ENCODE results near the gene CBFB.
"Not testable (repeated sequence)": the region's sequence is repeated elsewhere in the genome, so short reads cannot be mapped to it uniquely, and the experiment has no call there.

Gene CBFB

GRCh38 chr16:67028696-67029253 lies at the start of gene CBFB:
Gene CBFB (plus strand): TSS chr16:67029149. CDS start chr16:67029408, 259 bp downstream.
- DNase-seq (ENCODE audit: low spot score) = peak; percentile 95

DNA sequence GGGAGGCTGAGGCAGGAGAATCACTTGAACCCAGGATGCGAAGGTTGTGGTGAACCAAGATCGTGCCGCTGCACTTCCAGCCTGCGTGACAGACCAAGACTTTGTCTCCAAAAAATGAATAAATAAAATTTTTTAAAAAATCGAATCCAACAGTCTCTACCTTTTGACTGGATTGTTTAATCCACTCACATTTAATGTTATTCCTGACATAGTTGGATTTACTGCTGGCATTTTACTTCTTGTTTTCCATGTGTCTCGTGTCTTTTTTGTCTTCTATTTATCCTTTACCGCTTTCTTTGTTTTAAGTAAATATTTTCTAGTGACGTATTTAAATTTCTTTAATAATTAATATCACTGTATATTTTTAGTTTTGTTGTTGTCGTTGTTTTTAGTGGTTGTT lies 45.9 kb upstream of the CBFB start:
- no peak for DNase-seq (ENCODE audit: low spot score)

DNA sequence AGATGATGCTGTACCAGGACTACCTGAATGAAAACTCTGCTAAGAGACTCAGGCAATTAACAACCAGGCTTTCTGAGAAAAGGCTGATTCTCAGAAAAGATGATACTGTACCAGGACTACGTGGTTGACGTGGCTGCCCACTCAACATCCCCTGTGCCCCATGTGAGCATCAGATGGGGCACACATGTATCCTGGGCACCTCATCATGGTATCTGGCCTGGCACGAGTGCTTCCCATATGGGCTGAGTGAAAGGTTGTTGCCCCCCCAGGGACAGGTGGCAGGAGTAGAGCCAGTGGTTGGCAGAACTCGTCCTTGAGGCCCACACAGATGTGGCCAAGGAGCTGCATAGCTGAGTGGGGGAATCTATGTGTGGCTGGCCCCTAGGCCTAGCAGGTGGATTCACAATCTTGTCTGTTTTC lies 44.0 kb upstream of the CBFB start:
- DNase-seq (ENCODE audit: low spot score) = no peak

GRCh38 chr16:66986559-66986958 lies 42.4 kb upstream of the CBFB start:
- no peak for DNase-seq (ENCODE audit: low spot score)

- peak; percentile 95 for DNase-seq (ENCODE audit: low spot score)
Observed at GRCh38 chr16:66988197-66988788, 40.7 kb upstream of the CBFB start, which contains the start of gene CES4A. Gene CES4A (plus strand): TSS chr16:66988589. CDS start chr16:66988773, 184 bp downstream.

DNA sequence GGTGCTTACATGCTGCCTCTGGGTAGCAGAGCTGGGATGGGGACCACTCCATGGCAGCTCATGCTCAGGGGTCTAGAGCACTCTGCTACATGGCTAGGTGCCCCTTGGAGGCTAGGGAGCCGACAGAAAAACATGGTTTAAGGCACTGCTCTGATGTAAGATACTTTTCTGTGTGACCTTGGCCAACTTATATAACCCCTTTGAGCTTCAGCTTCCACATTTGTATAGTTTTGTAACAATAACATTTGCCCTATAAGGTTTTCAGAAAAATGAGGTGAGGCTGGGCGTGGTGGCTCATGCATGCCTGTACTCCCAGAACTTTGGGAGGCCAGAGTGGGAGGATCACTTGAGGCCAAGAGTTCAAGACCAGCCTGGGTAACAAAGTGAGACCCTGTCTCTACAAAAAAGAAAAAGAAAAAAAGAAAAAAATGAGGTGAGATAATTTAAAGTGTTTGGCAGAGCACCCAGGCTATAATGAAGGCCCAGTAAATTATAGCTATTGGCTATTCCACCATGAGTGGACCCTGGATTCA lies 37.3 kb upstream of the CBFB start:
- DNase-seq (ENCODE audit: low spot score) = no peak

- not testable (repeated sequence) for DNase-seq (ENCODE audit: low spot score)
Observed at GRCh38 chr16:66993558-66993957, 35.4 kb upstream of the CBFB start.

DNA sequence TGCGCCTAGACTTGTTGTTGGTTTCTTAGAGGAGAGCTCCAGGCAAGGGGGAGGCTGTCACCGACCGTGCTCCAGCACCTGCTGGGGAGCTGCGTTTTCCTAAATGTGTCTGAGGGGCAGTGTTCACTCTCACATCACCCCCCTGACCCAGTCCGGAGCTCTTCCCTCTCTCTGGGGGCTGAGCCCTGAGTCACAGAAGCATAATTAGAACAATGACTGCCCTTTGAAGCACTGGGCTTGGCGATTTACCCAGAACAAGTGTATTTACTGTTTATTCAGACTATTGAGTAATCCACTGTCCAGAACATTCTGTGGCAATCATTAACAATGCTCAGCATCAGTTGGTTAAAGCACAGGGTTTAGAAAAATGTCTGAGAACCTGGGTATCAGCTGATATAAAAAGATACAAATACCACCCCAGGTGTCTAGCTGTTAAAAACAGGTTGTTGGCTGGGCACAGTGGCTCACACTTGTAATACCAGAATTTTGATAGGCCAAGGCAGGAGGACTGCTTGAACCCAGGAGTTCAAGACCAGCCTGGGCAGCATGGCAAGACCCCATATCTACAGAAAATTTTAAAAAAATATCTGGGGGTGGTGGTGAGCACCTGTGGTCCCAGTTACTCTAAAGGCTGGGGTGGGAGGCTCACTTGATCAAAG lies 32.5 kb upstream of the CBFB start:
- DNase-seq (ENCODE audit: low spot score) = peak; percentile 87

- no peak for DNase-seq (ENCODE audit: low spot score)
Observed at GRCh38 chr16:66996983-66997358, 32.0 kb upstream of the CBFB start.

- no peak for DNase-seq (ENCODE audit: low spot score)
Observed at GRCh38 chr16:67000384-67001351, 28.3 kb upstream of the CBFB start.

DNA sequence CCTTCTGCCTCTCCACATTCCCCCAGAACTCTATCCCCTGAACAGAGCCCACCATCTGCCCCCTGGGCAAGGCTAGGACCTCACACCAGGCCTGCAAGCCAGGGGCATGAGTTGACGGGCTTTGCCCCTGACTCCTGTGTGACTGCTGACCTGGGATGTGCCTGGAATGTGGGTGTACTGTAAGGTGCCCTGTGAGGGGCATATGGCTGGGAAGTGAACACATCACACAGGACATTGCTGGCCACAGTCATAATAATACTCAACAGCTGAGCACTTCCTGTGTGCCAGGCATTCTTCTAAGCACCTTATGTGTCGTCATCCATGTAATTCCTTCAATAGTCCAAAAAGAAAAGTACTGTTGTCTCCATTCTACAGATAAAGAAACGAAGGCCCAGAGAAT lies 27.2 kb upstream of the CBFB start:
- peak; percentile 79 for DNase-seq (ENCODE audit: low spot score)

- DNase-seq (ENCODE audit: low spot score) = peak; percentile 27
Observed at GRCh38 chr16:67006930-67007658, 21.9 kb upstream of the CBFB start.

DNA sequence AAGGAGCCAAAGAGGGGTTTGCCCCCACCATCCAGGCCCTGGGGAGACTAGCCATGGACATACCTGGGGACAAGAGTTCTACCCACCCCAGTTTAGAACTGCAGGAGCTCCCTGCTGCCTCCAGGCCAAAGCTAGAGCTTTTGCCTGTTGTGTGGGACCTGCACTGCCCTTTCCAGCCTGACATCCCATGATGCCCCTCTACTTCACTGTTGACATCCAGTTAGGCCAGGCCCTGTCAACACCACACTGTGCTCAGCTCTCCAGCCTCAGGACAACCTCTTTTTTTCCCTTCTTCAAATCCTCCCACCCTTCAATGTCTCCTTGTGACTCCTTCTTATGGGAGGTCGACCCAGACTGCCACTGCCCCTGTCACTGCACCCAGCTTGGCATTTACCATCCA lies 19.8 kb upstream of the CBFB start:
- no peak for DNase-seq (ENCODE audit: low spot score)

DNA sequence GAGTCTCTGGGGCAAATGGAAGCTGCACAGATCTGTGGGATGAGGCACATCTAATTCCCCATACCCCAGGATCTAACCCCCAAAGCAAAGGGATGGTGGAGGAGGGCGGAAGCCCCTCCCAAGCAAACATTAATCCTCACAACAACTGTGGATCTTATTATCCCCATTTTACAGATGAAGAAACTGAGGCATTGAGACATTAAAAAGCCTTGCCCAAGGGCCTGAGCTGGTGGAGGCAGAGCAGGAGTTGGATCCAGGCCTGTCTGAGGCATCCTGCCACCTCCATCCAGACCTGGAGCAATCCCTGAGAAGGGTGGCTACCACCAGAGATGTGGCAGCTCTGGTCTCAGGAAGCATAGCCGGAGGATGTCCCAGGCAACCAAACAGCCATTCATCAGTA lies 17.7 kb upstream of the CBFB start:
- no peak for DNase-seq (ENCODE audit: low spot score)

DNA sequence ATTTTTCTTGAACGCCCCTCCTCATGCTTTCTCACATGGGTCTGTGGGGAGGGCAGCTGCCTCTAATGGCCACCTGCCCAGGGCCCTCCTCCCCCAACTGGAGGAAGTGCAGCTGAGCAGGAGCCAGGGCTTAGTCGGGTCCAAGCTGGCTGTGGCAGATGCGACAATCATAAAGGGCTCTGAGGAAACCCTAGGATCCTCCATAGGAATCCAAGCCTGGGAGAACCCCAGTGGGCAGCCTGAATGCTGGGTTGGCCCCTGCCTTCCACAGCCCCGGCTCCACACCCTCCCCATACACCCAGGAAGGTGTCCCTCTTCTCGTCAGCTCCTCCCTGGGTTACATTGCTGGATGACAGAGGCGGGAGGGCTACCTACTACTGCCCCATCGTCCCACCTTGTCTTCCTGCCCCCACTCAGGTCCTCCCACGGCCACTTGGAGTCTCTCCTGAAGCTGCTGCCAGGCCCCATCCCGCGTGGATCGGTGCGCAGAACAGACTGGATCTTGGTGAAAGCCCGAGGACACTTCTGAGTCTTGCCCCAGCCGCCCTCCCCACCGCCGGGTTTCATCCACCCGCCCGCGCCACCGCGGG lies 15.6 kb upstream of the CBFB start:
- no peak for DNase-seq (ENCODE audit: low spot score)

GRCh38 chr16:67013823-67014633 lies 14.9 kb upstream of the CBFB start:
- peak; percentile 42 for DNase-seq (ENCODE audit: low spot score)

- DNase-seq (ENCODE audit: low spot score) = no peak
Observed at GRCh38 chr16:67014634-67015312, 14.2 kb upstream of the CBFB start.

- DNase-seq (ENCODE audit: low spot score) = peak; percentile 26
Observed at GRCh38 chr16:67015313-67015731, 13.6 kb upstream of the CBFB start.

GRCh38 chr16:67016143-67016542 lies 12.8 kb upstream of the CBFB start:
- DNase-seq (ENCODE audit: low spot score) = no peak
